SU-DHL-6 (cell line): ENCODE measurements around the gene LATS2.

Source experiments
- H2AFZ ChIP-seq: fragments of 200-600 bp; sonication (generic); 2 replicates; pipeline ENCODE4 v1.6.1; 2014; ENCODE audit warnings: low read depth, mild to moderate bottlenecking, moderate library complexity, mixed read lengths, antibody characterized with exemption, low read length; ENCODE audit not compliant: severe bottlenecking
- H3F3A ChIP-seq: fragments of 200-600 bp; shearing (Covaris generic); 2 replicates; pipeline ENCODE4 v1.6.0; 2016; ENCODE audit warnings: antibody characterized with exemption, mild to moderate bottlenecking; ENCODE audit not compliant: insufficient read depth
- H3K27ac ChIP-seq: fragments of 200-600 bp; sonication (generic); 2 replicates; pipeline ENCODE4 v1.5.1; 2016; ENCODE audit warnings: low read depth, mild to moderate bottlenecking, low read length, moderate library complexity, mixed read lengths
- H3K27me3 ChIP-seq: fragments of 200-600 bp; sonication (generic), shearing (Covaris generic); 2 replicates; pipeline ENCODE4 v1.6.0; 2014; ENCODE audit warnings: mild to moderate bottlenecking, low read length
- H3K36me3 ChIP-seq: fragments of 200-600 bp; sonication (generic); 2 replicates; pipeline ENCODE4 v1.6.1; 2014; ENCODE audit warnings: mild to moderate bottlenecking, low read length, mixed read lengths
- H3K4me2 ChIP-seq: fragments of 300-600, 200-600 bp; shearing (Covaris generic), sonication (generic); 2 replicates; pipeline ENCODE4 v1.6.0; 2014; ENCODE audit warnings: low read length, low read depth, mild to moderate bottlenecking; ENCODE audit not compliant: poor library complexity, severe bottlenecking
- H3K4me3 ChIP-seq: fragments of 200-600 bp; sonication (generic); 2 replicates; pipeline ENCODE4 v1.5.1; 2014; ENCODE audit warnings: antibody characterized with exemption, low read length, mild to moderate bottlenecking, mixed read lengths; ENCODE audit not compliant: insufficient read depth, poor library complexity, severe bottlenecking
- H3K79me2 ChIP-seq: fragments of 200-600 bp; sonication (generic); 2 replicates; pipeline ENCODE4 v1.6.1; 2014; ENCODE audit warnings: mild to moderate bottlenecking, low read length, moderate library complexity; ENCODE audit not compliant: insufficient read depth
- H3K9ac ChIP-seq: fragments of 200-600 bp; sonication (generic); 2 replicates; pipeline ENCODE4 v1.7.0; 2014; ENCODE audit warnings: mild to moderate bottlenecking, low read length
- H3K9me2 ChIP-seq: fragments of 200-600 bp; sonication (generic); replicated peaks from 2 replicates; pipeline ENCODE4 v1.6.1; 2014; ENCODE audit warnings: low read length; ENCODE audit not compliant: insufficient read depth
- H3K9me3 ChIP-seq: fragments of 200-600 bp; sonication (generic); 2 replicates; pipeline ENCODE4 v1.6.1; 2014; ENCODE audit warnings: low read length, mixed read lengths; ENCODE audit not compliant: insufficient read depth
- H4K20me1 ChIP-seq: fragments of 200-600 bp; sonication (generic); 2 replicates; pipeline ENCODE4 v1.6.1; 2014; ENCODE audit warnings: low read depth, mild to moderate bottlenecking, antibody characterized with exemption, low read length, moderate library complexity, mixed read lengths
- EZH2phosphoT487 ChIP-seq: fragments of 200-600 bp; sonication (generic), shearing (Covaris generic); conservative IDR thresholded peaks from 2 replicates; pipeline ENCODE4 v1.6.1; 2018; ENCODE audit warnings: mild to moderate bottlenecking, antibody characterized with exemption, low read length, moderate library complexity, mixed read lengths
- TF ChIP-seq, protein P1 (sequence below): fragments of 200-600 bp; sonication (generic); IDR thresholded peaks from one replicate; pipeline ENCODE4 v1.5.1; 2017; ENCODE audit warnings: antibody characterized with exemption, mild to moderate bottlenecking, low read length, moderate library complexity; ENCODE audit not compliant: insufficient read depth, poor library complexity, severe bottlenecking

The LATS2 gene

DNA sequence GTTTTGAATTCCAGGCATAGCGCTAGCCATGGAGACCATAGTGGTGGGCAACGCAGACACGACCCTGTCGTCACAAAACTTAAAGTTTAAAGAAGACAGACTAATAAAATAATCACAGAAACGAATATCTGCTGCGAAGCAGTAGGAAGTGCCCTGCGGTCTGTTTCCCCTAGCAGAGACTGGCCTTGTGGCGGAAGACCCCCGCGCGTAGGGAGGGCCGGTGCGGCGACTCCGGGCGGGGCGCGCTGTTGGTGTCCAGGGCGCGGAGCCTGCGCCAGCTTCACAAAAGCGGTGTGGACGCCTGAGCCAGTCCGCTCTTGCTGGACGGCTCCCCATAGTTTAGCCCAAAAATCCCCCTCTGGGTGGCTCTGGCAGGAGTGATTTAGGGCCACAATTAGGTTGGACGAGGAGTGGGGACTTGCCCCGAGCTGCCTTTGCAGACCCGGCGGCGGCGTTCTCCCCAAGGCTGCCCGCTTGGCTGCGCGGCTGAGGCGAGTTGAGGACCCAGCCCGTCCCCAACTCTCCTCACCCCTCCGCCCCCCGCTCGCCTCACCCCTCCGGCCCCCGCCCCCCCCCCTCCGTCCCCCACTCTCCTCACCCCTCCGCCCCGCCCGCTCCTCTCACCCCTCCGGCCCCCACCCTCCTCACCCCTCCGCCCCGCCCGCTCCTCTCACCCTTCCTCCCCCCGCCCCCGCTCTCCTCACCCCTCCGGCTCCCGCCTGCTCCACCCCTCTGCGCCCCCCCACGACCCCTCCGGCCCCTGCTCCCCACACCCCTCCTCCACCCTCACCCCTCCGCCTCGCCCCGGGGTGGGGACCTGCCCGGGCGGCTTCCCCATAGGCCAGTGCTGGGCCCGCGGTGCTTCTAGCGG is 14.2 kb upstream of the LATS2 start:
- Histone ChIP-seq H3K4me3 (no peak overlapping the region), H3K9me2 (no peaks in the 10 kb centered on the region), H3K4me2 (no peak overlapping the region), H3F3A (no peaks in the 10 kb centered on the region), H2AFZ (no peak overlapping the region), H3K27me3 (no peaks in the 10 kb centered on the region), H3K9ac (no peak overlapping the region), H3K9me3 (no peaks in the 10 kb centered on the region), H4K20me1 (no peaks in the 10 kb centered on the region), H3K27ac (no peak overlapping the region), H3K36me3 (no peaks in the 10 kb centered on the region), H3K79me2 (no peaks in the 10 kb centered on the region)
- no peak for TF ChIP-seq EZH2phosphoT487
- TF ChIP-seq, protein P1, sequence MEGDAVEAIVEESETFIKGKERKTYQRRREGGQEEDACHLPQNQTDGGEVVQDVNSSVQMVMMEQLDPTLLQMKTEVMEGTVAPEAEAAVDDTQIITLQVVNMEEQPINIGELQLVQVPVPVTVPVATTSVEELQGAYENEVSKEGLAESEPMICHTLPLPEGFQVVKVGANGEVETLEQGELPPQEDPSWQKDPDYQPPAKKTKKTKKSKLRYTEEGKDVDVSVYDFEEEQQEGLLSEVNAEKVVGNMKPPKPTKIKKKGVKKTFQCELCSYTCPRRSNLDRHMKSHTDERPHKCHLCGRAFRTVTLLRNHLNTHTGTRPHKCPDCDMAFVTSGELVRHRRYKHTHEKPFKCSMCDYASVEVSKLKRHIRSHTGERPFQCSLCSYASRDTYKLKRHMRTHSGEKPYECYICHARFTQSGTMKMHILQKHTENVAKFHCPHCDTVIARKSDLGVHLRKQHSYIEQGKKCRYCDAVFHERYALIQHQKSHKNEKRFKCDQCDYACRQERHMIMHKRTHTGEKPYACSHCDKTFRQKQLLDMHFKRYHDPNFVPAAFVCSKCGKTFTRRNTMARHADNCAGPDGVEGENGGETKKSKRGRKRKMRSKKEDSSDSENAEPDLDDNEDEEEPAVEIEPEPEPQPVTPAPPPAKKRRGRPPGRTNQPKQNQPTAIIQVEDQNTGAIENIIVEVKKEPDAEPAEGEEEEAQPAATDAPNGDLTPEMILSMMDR, result no peak

DNA sequence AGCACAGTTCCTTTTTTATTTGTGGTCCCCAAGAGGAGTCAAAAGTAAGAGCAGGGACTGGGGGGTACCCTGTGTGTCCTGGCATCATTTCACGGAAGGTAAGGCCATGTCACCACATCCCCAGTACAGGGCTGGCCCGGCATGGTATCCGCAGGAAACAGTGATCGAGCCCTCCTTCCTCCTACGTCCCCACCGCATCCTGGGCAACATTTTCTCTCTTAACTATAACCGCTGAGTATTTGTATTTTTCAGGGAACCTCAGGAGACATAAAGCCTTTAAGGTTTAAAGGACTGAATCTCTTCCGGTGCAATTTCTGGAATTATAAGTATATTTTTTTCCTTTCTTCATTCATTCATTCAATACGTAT is 13.6 kb upstream of the LATS2 start:
- Histone ChIP-seq H3K9me2 (no peaks in the 10 kb centered on the region), H2AFZ (no peak overlapping the region), H3K9me3 (no peaks in the 10 kb centered on the region), H3K27ac (no peak overlapping the region), H3K79me2 (no peaks in the 10 kb centered on the region), H3F3A (no peaks in the 10 kb centered on the region), H3K4me3 (no peak overlapping the region), H3K36me3 (no peaks in the 10 kb centered on the region), H3K9ac (no peak overlapping the region), H3K27me3 (no peaks in the 10 kb centered on the region), H4K20me1 (no peaks in the 10 kb centered on the region), H3K4me2 (no peak overlapping the region)
- TF ChIP-seq EZH2phosphoT487, result no peak
- TF ChIP-seq, protein P1, result no peak

DNA sequence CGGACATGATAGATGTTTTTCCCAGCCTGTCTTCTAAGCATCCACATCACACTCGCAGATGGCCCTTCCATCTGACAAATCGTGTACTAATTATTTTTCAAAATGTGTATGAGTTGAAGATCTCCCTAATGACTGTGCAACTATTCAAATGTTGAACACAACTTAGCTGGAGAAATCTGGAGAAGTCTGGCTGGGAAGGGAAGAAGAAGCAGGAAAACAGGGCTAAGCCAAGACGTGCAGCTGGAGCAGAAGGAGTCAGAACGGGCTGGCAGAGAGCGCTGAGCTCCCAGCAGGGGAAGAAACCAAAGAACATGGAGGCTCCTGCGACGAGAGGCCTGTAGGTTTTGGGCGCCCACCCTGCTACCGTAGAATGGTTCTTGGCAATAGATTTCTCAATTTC is 13.2 kb upstream of the LATS2 start:
- H3K27ac ChIP-seq, result no peak overlapping the region
- no peaks in the 10 kb centered on the region for H3K27me3 ChIP-seq
- TF ChIP-seq, protein P1, result no peak
- TF ChIP-seq EZH2phosphoT487, result no peak
- H4K20me1 ChIP-seq, result no peaks in the 10 kb centered on the region
- H3K36me3 ChIP-seq, result no peaks in the 10 kb centered on the region
- H3K79me2 ChIP-seq, result no peaks in the 10 kb centered on the region
- no peak overlapping the region for H3K4me3 ChIP-seq
- H3K9me2 ChIP-seq, result no peaks in the 10 kb centered on the region
- H3K9me3 ChIP-seq, result no peaks in the 10 kb centered on the region
- no peak overlapping the region for H3K9ac ChIP-seq
- H3K4me2 ChIP-seq, result no peak overlapping the region
- no peak overlapping the region for H2AFZ ChIP-seq
- H3F3A ChIP-seq, result no peaks in the 10 kb centered on the region
